ENCODE measurements around the gene CCSAP.

The CCSAP gene

DNA sequence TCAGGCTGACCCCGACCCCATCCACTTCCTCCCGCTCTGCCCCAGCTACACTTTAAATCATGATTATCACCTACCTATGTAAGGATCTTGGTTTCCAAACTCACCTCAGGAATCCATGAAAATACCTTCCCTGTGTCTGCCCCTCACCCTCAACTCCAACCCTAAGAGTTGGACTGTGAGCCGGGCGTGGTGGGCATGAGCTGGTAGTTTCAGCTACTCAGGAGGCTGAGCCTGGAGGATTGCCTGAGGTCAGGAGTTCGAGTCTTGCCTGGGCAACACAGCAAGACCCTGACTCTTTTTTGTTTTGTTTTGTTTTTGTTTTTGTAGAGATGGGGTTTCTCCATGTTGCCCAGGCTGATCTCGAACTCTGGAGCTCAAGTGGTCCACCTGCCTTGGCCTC lies 30.5 kb upstream of the CCSAP start:
- no peak for DNase-seq (ENCODE audit: low spot score)
- peaks cover 0 to 24% (median 0%) of the 10 kb centered on the region in 3 experiments for H3K27me3 ChIP-seq (ENCODE audit: control insufficient read depth in 3 of 3, insufficient read depth in 3 of 3, low read depth in 1 of 3, low read length in 3 of 3)
- H3K27ac ChIP-seq (replicated peaks; ENCODE audit: low read length) = no peak overlapping the region
- H3K4me2 ChIP-seq (ENCODE audit: insufficient read depth, low read length, poor library complexity, severe bottlenecking) = no peak overlapping the region
- H3K79me1 ChIP-seq (ENCODE audit: low read depth, low read length) = no peaks in the 10 kb centered on the region
- no peak overlapping the region for H3K14ac ChIP-seq (ENCODE audit: low read length)
- H3K23ac ChIP-seq (ENCODE audit: low read depth, low read length, poor library complexity) = no peak overlapping the region
- H2BK15ac ChIP-seq (ENCODE audit: low read length) = no peak overlapping the region
- no peak overlapping the region for H2BK12ac ChIP-seq (ENCODE audit: low read length)
- H2AK5ac ChIP-seq (ENCODE audit: low read depth, low read length) = no peak overlapping the region
- no peak overlapping the region for H4K91ac ChIP-seq (ENCODE audit: low read depth, low read length, poor library complexity)
- no peak overlapping the region for H3K18ac ChIP-seq (ENCODE audit: low read length)
- no peak overlapping the region for H2BK120ac ChIP-seq (ENCODE audit: low read depth, low read length)
- WGBS, 2 donors (ENCODE audit: extremely low coverage in 2 of 2, insufficient read length in 2 of 2, insufficient replicate concordance in 1 of 2) = no CpG with 5 or more reads among the region's 6 CpGs
- H4K8ac ChIP-seq (ENCODE audit: low read depth, low read length) = no peak overlapping the region
- peaks cover 0 to 5% of the 10 kb centered on the region in 2 donors for H3K9me3 ChIP-seq (replicated peaks in 1 of 2; ENCODE audit: control insufficient read depth in 2 of 2, insufficient read depth in 1 of 2, low read depth in 1 of 2, low read length in 2 of 2)
- H3K4ac ChIP-seq (ENCODE audit: low read length) = no peak overlapping the region
- no peak overlapping the region for H2BK5ac ChIP-seq (ENCODE audit: low read length)
- no peak overlapping the region for H3K9ac ChIP-seq (ENCODE audit: low read depth, low read length, poor library complexity)
- H3K4me3 ChIP-seq (ENCODE audit: low read length in 2 of 2) = no peak overlapping the region
- H2AFZ ChIP-seq (ENCODE audit: low read length) = no peak overlapping the region
- H3K4me1 ChIP-seq (ENCODE audit: control insufficient read depth in 2 of 2, insufficient read depth in 1 of 2, low read depth in 1 of 2, low read length in 2 of 2) = no peaks in the 10 kb centered on the region
- H3K36me3 ChIP-seq (replicated peaks in 1 of 2; ENCODE audit: control insufficient read depth in 2 of 2, insufficient read depth in 2 of 2, low read length in 2 of 2) = peaks cover 0 to 2% of the 10 kb centered on the region in 2 donors

DNA sequence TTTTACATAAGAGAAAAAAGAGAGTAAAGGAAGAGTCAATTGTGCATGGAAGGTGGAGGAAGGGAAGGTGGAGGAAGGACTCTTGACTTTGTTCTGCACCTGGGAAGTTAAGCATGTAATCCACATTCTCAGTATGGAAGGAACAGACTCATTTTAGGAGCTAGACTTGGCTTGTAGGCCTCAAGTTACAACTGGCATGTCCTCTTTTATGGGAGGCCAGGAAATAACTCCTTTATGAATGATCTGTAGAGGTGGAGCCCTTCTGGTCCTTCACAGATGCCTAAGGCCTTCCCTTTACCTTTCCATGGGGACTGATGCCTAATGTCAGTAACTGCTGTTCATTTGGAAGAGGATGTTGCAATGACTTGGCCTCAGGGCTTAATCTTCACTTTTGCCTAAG lies 29.4 kb upstream of the CCSAP start:
- no peak overlapping the region for H3K9ac ChIP-seq (ENCODE audit: low read depth, low read length, poor library complexity)
- no peak overlapping the region for H3K4me3 ChIP-seq (ENCODE audit: low read length in 2 of 2)
- no peak overlapping the region for H3K27ac ChIP-seq (replicated peaks; ENCODE audit: low read length)
- H3K27me3 ChIP-seq (ENCODE audit: control insufficient read depth in 3 of 3, insufficient read depth in 3 of 3, low read depth in 1 of 3, low read length in 3 of 3) = peaks cover 0 to 25% (median 0%) of the 10 kb centered on the region in 3 experiments
- no peak overlapping the region for H3K4ac ChIP-seq (ENCODE audit: low read length)
- no peaks in the 10 kb centered on the region for H3K79me1 ChIP-seq (ENCODE audit: low read depth, low read length)
- no peak overlapping the region for H2BK120ac ChIP-seq (ENCODE audit: low read depth, low read length)
- H3K18ac ChIP-seq (ENCODE audit: low read length) = no peak overlapping the region
- no peak overlapping the region for H3K14ac ChIP-seq (ENCODE audit: low read length)
- H2AK5ac ChIP-seq (ENCODE audit: low read depth, low read length) = no peak overlapping the region
- H3K9me3 ChIP-seq (replicated peaks in 1 of 2; ENCODE audit: control insufficient read depth in 2 of 2, insufficient read depth in 1 of 2, low read depth in 1 of 2, low read length in 2 of 2) = peaks cover 0 to 5% of the 10 kb centered on the region in 2 donors
- no peak overlapping the region for H2BK15ac ChIP-seq (ENCODE audit: low read length)
- peaks cover 0 to 2% of the 10 kb centered on the region in 2 donors for H3K36me3 ChIP-seq (replicated peaks in 1 of 2; ENCODE audit: control insufficient read depth in 2 of 2, insufficient read depth in 2 of 2, low read length in 2 of 2)
- H4K8ac ChIP-seq (ENCODE audit: low read depth, low read length) = no peak overlapping the region
- no peak overlapping the region for H2BK12ac ChIP-seq (ENCODE audit: low read length)
- no peak overlapping the region for H3K4me2 ChIP-seq (ENCODE audit: insufficient read depth, low read length, poor library complexity, severe bottlenecking)
- no peak overlapping the region for H3K23ac ChIP-seq (ENCODE audit: low read depth, low read length, poor library complexity)
- DNase-seq (ENCODE audit: low spot score) = no peak
- H4K91ac ChIP-seq (ENCODE audit: low read depth, low read length, poor library complexity) = no peak overlapping the region
- H3K4me1 ChIP-seq (ENCODE audit: control insufficient read depth in 2 of 2, insufficient read depth in 1 of 2, low read depth in 1 of 2, low read length in 2 of 2) = no peaks in the 10 kb centered on the region
- H2BK5ac ChIP-seq (ENCODE audit: low read length) = no peak overlapping the region
- H2AFZ ChIP-seq (ENCODE audit: low read length) = no peak overlapping the region

DNA sequence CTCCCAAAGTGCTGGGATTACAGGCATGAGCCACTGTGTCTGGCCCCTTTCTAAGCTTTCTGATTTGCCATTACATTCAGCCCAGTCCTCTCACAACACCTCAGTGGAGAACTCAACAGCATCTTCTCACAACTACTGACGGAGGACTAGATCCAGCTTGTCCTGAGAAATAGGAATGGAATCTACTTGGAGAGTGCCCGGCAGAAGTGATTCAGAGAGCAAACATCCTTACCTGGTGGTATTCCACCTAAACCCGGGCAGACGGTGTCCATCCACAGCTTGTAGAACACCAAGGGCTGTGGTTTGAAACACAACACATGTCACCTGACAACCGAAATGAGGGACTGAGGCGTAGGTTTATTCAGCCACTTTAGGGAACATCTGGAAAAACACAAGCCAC lies 28.8 kb upstream of the CCSAP start:
- Histone ChIP-seq H3K4me3 (ENCODE audit: low read length in 2 of 2) (no peak overlapping the region), H3K27me3 (ENCODE audit: control insufficient read depth in 3 of 3, insufficient read depth in 3 of 3, low read depth in 1 of 3, low read length in 3 of 3) (peaks cover 0 to 23% (median 0%) of the 10 kb centered on the region in 3 experiments), H3K9me3 (replicated peaks in 1 of 2; ENCODE audit: control insufficient read depth in 2 of 2, insufficient read depth in 1 of 2, low read depth in 1 of 2, low read length in 2 of 2) (peaks cover 0 to 5% of the 10 kb centered on the region in 2 donors), H3K36me3 (replicated peaks in 1 of 2; ENCODE audit: control insufficient read depth in 2 of 2, insufficient read depth in 2 of 2, low read length in 2 of 2) (peaks cover 0 to 2% of the 10 kb centered on the region in 2 donors), H2BK15ac (ENCODE audit: low read length) (no peak overlapping the region), H2BK120ac (ENCODE audit: low read depth, low read length) (no peak overlapping the region), H3K4ac (ENCODE audit: low read length) (no peak overlapping the region), H3K4me2 (ENCODE audit: insufficient read depth, low read length, poor library complexity, severe bottlenecking) (no peak overlapping the region), H3K79me1 (ENCODE audit: low read depth, low read length) (no peaks in the 10 kb centered on the region), H3K4me1 (ENCODE audit: control insufficient read depth in 2 of 2, insufficient read depth in 1 of 2, low read depth in 1 of 2, low read length in 2 of 2) (no peaks in the 10 kb centered on the region), H2BK5ac (ENCODE audit: low read length) (no peak overlapping the region), H2BK12ac (ENCODE audit: low read length) (no peak overlapping the region), H3K27ac (replicated peaks; ENCODE audit: low read length) (no peak overlapping the region), H3K18ac (ENCODE audit: low read length) (no peak overlapping the region), H2AFZ (ENCODE audit: low read length) (no peak overlapping the region), H3K14ac (ENCODE audit: low read length) (no peak overlapping the region), H3K9ac (ENCODE audit: low read depth, low read length, poor library complexity) (no peak overlapping the region), H3K23ac (ENCODE audit: low read depth, low read length, poor library complexity) (no peak overlapping the region), H4K8ac (ENCODE audit: low read depth, low read length) (no peak overlapping the region), H2AK5ac (ENCODE audit: low read depth, low read length) (no peak overlapping the region), H4K91ac (ENCODE audit: low read depth, low read length, poor library complexity) (no peak overlapping the region)
- WGBS, 2 donors (ENCODE audit: extremely low coverage in 2 of 2, insufficient read length in 2 of 2, insufficient replicate concordance in 1 of 2) = no CpG with 5 or more reads among the region's 6 CpGs
- DNase-seq (ENCODE audit: low spot score) = no peak

DNA sequence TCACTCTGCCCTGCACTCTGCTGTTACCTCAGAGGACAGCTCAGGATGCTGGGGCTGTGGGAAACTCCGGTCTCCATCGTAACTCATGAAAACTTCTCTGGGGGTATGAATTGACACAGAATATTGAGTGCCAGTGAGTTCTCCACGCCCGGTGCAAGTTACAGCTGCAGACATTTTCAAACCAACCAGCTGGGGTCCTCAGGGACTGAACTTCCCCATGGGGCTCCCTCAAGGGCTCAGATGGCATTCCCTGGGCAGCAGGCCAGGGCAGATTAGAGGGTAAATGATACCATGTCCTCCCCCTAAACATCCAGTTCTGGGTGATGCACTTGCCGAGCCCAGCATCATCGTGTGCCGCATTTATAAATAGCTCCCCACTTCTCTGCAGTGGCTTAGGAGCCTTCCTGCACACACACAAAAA lies 27.8 kb upstream of the CCSAP start:
- H3K4ac ChIP-seq (ENCODE audit: low read length) = no peak overlapping the region
- H2BK120ac ChIP-seq (ENCODE audit: low read depth, low read length) = no peak overlapping the region
- H3K9me3 ChIP-seq (replicated peaks in 1 of 2; ENCODE audit: control insufficient read depth in 2 of 2, insufficient read depth in 1 of 2, low read depth in 1 of 2, low read length in 2 of 2) = peaks cover 0 to 5% of the 10 kb centered on the region in 2 donors
- H4K91ac ChIP-seq (ENCODE audit: low read depth, low read length, poor library complexity) = no peak overlapping the region
- no peak overlapping the region for H2BK5ac ChIP-seq (ENCODE audit: low read length)
- no peak overlapping the region for H3K14ac ChIP-seq (ENCODE audit: low read length)
- no peak overlapping the region for H2BK12ac ChIP-seq (ENCODE audit: low read length)
- no peak overlapping the region for H2AFZ ChIP-seq (ENCODE audit: low read length)
- H3K4me3 ChIP-seq (ENCODE audit: low read length in 2 of 2) = no peak overlapping the region
- no peaks in the 10 kb centered on the region for H3K4me1 ChIP-seq (ENCODE audit: control insufficient read depth in 2 of 2, insufficient read depth in 1 of 2, low read depth in 1 of 2, low read length in 2 of 2)
- no peaks in the 10 kb centered on the region for H3K79me1 ChIP-seq (ENCODE audit: low read depth, low read length)
- no peak overlapping the region for H3K18ac ChIP-seq (ENCODE audit: low read length)
- H3K4me2 ChIP-seq (ENCODE audit: insufficient read depth, low read length, poor library complexity, severe bottlenecking) = no peak overlapping the region
- DNase-seq (ENCODE audit: low spot score) = no peak
- H2AK5ac ChIP-seq (ENCODE audit: low read depth, low read length) = no peak overlapping the region
- H2BK15ac ChIP-seq (ENCODE audit: low read length) = no peak overlapping the region
- H3K27ac ChIP-seq (replicated peaks; ENCODE audit: low read length) = no peak overlapping the region
- H3K36me3 ChIP-seq (replicated peaks in 1 of 2; ENCODE audit: control insufficient read depth in 2 of 2, insufficient read depth in 2 of 2, low read length in 2 of 2) = peaks cover 0 to 2% of the 10 kb centered on the region in 2 donors
- H4K8ac ChIP-seq (ENCODE audit: low read depth, low read length) = no peak overlapping the region
- no peak overlapping the region for H3K23ac ChIP-seq (ENCODE audit: low read depth, low read length, poor library complexity)
- peaks cover 0 to 20% (median 0%) of the 10 kb centered on the region in 3 experiments for H3K27me3 ChIP-seq (ENCODE audit: control insufficient read depth in 3 of 3, insufficient read depth in 3 of 3, low read depth in 1 of 3, low read length in 3 of 3)
- H3K9ac ChIP-seq (ENCODE audit: low read depth, low read length, poor library complexity) = no peak overlapping the region
- no CpG with 5 or more reads among the region's 7 CpGs for WGBS, 2 donors (ENCODE audit: extremely low coverage in 2 of 2, insufficient read length in 2 of 2, insufficient replicate concordance in 1 of 2)
